HepG2 (cell line): ENCODE measurements around the gene FRMD8. TPM values are rescaled to one million over a fixed set of nuclear protein-coding genes. Genes with fewer than 3 reads are reported as not detected.

Source experiments
- microRNA counts: library from miRNA; unstranded; fragments of <30 nt; microRNA quantifications from one replicate; lab custom pipeline; 2015
- polyA plus RNA-seq, 8 experiments: library from polyadenylated mRNA; depleted of rRNA in 3 of 8; stranded (reverse) in 7 of 8; unstranded in 1 of 8; fragments of >200 nt; fragmentation: Illumina TruSeq in 4 of 8; extraction: Trizol in 4 of 8; gene quantifications; 2 replicates each; pipeline versions ENCODE4 v1.2.1 to v1.2.3, GENCODE V29; 2011 to 2016; ENCODE audit warnings: low read depth in 4 of 8, missing spikeins in 1 of 8, mixed read lengths in 1 of 8; ENCODE audit not compliant: insufficient read depth in 1 of 8
- small RNA-seq, 3 experiments: library from RNA; depleted of rRNA; stranded (forward); fragments of <200 nt; gene quantifications; one replicate each; pipeline ENCODE3, GENCODE V24; 2012; ENCODE audit warnings: low read depth in 2 of 3, low replicate concordance in 1 of 3; ENCODE audit not compliant: insufficient read length in 3 of 3, insufficient read depth in 2 of 3
- total RNA-seq, 5 experiments: library from RNA; depleted of rRNA; stranded (reverse); fragments of >200 nt; fragmentation: Illumina TruSeq; extraction: Trizol; gene quantifications; 2 replicates each; pipeline ENCODE4 v1.2.3, GENCODE V29; 2016; ENCODE audit warnings: low read depth in 1 of 5

FRMD8 gene
- total and polyA plus RNA-seq, 2 of the 13 experiments (the other 11 are each of a cell fraction or from before 2014, with no cell fraction given): 5.8 to 20.6 TPM

MicroRNA genes within 50 kb of the gene (microRNA counts, 767-probe panel; counts per million panel counts)
- microRNA hsa-miR-612 (lab: Ali Mortazavi, UCI): not detected

Small RNA genes within 50 kb of the gene (small RNA-seq; reads per million reads assigned to genes)
- gene RF01684: 0 reads per million in 3 experiments

Other genes starting within 250 kb of the FRMD8 start
- gene SPDYC, start 216.4 kb upstream of the FRMD8 start, total RNA-seq (2016; rRNA removed; fragmentation: Illumina TruSeq; extraction: Trizol): 0.15 TPM in 1 of 2 replicates, not detected in the other
- gene SPDYC, start 216.4 kb upstream of the FRMD8 start, polyA plus RNA-seq (2011; rRNA removed): 0.26 and 0.33 TPM in 2 replicates
- gene CAPN1, start 204.7 kb upstream of the FRMD8 start, total RNA-seq (2016; rRNA removed; fragmentation: Illumina TruSeq; extraction: Trizol): 51.2 and 57.3 TPM in 2 replicates
- 82.6 and 92.6 TPM in 2 replicates for gene CAPN1, start 204.7 kb upstream of the FRMD8 start, polyA plus RNA-seq (2011; rRNA removed)
- gene POLA2, start 124.7 kb upstream of the FRMD8 start, total RNA-seq (2016; rRNA removed; fragmentation: Illumina TruSeq; extraction: Trizol): 10.7 and 15.6 TPM in 2 replicates
- gene POLA2, start 124.7 kb upstream of the FRMD8 start, polyA plus RNA-seq (2011; rRNA removed): 9.1 and 9.7 TPM in 2 replicates
- gene CDC42EP2, start 71.8 kb upstream of the FRMD8 start, total RNA-seq (2016; rRNA removed; fragmentation: Illumina TruSeq; extraction: Trizol): 2.5 and 7.1 TPM in 2 replicates
- 2.3 and 4.2 TPM in 2 replicates for gene CDC42EP2, start 71.8 kb upstream of the FRMD8 start, polyA plus RNA-seq (2011; rRNA removed)
- 30.4 and 31.0 TPM in 2 replicates for gene DPF2, start 52.8 kb upstream of the FRMD8 start, total RNA-seq (2016; rRNA removed; fragmentation: Illumina TruSeq; extraction: Trizol)
- 20.4 and 21.0 TPM in 2 replicates for gene DPF2, start 52.8 kb upstream of the FRMD8 start, polyA plus RNA-seq (2011; rRNA removed)
- gene TIGD3, start 31.9 kb upstream of the FRMD8 start, total RNA-seq (2016; rRNA removed; fragmentation: Illumina TruSeq; extraction: Trizol): 4.0 and 4.9 TPM in 2 replicates
- 0.49 and 1.0 TPM in 2 replicates for gene TIGD3, start 31.9 kb upstream of the FRMD8 start, polyA plus RNA-seq (2011; rRNA removed)
- gene SLC25A45, start 4.0 kb upstream of the FRMD8 start, total RNA-seq (2016; rRNA removed; fragmentation: Illumina TruSeq; extraction: Trizol): 2.1 and 3.4 TPM in 2 replicates
- gene SLC25A45, start 4.0 kb upstream of the FRMD8 start, polyA plus RNA-seq (2011; rRNA removed): 1.2 and 1.9 TPM in 2 replicates
- gene NEAT1, start 36.2 kb downstream of the FRMD8 start, total RNA-seq (2016; rRNA removed; fragmentation: Illumina TruSeq; extraction: Trizol): 10.5 and 20.5 TPM in 2 replicates
- gene NEAT1, start 36.2 kb downstream of the FRMD8 start, polyA plus RNA-seq (2011; rRNA removed): 41.2 and 41.3 TPM in 2 replicates
- 302 and 1,237 TPM in 2 replicates for gene MALAT1, start 112.4 kb downstream of the FRMD8 start, total RNA-seq (2016; rRNA removed; fragmentation: Illumina TruSeq; extraction: Trizol)
- 143 and 217 TPM in 2 replicates for gene MALAT1, start 112.4 kb downstream of the FRMD8 start, polyA plus RNA-seq (2011; rRNA removed)
- 61.7 and 65.9 TPM in 2 replicates for gene SCYL1, start 138.4 kb downstream of the FRMD8 start, total RNA-seq (2016; rRNA removed; fragmentation: Illumina TruSeq; extraction: Trizol)
- gene SCYL1, start 138.4 kb downstream of the FRMD8 start, polyA plus RNA-seq (2011; rRNA removed): 103 and 122 TPM in 2 replicates
- gene LTBP3, start 171.7 kb downstream of the FRMD8 start, total RNA-seq (2016; rRNA removed; fragmentation: Illumina TruSeq; extraction: Trizol): 4.2 and 12.2 TPM in 2 replicates
- 60.3 and 68.1 TPM in 2 replicates for gene LTBP3, start 171.7 kb downstream of the FRMD8 start, polyA plus RNA-seq (2011; rRNA removed)
- gene ZNRD2, start 183.8 kb downstream of the FRMD8 start, total RNA-seq (2016; rRNA removed; fragmentation: Illumina TruSeq; extraction: Trizol): 34.0 and 40.0 TPM in 2 replicates
- gene ZNRD2, start 183.8 kb downstream of the FRMD8 start, polyA plus RNA-seq (2011; rRNA removed): 29.2 and 31.4 TPM in 2 replicates
- 3.6 and 5.7 TPM in 2 replicates for gene FAM89B, start 185.9 kb downstream of the FRMD8 start, total RNA-seq (2016; rRNA removed; fragmentation: Illumina TruSeq; extraction: Trizol)
- 8.0 and 11.5 TPM in 2 replicates for gene FAM89B, start 185.9 kb downstream of the FRMD8 start, polyA plus RNA-seq (2011; rRNA removed)
- 5.4 and 10.6 TPM in 2 replicates for gene EHBP1L1, start 189.4 kb downstream of the FRMD8 start, total RNA-seq (2016; rRNA removed; fragmentation: Illumina TruSeq; extraction: Trizol)
- gene EHBP1L1, start 189.4 kb downstream of the FRMD8 start, polyA plus RNA-seq (2011; rRNA removed): 8.3 and 14.4 TPM in 2 replicates
- gene KCNK7, start 209.2 kb downstream of the FRMD8 start, total RNA-seq (2016; rRNA removed; fragmentation: Illumina TruSeq; extraction: Trizol): not detected in 2 replicates
- gene KCNK7, start 209.2 kb downstream of the FRMD8 start, polyA plus RNA-seq (2011; rRNA removed): 0.11 and 0.14 TPM in 2 replicates
- 35.6 and 51.5 TPM in 2 replicates for gene MAP3K11, start 227.6 kb downstream of the FRMD8 start, total RNA-seq (2016; rRNA removed; fragmentation: Illumina TruSeq; extraction: Trizol)
- 35.9 and 54.6 TPM in 2 replicates for gene MAP3K11, start 227.6 kb downstream of the FRMD8 start, polyA plus RNA-seq (2011; rRNA removed)
- gene PCNX3, start 229.1 kb downstream of the FRMD8 start, total RNA-seq (2016; rRNA removed; fragmentation: Illumina TruSeq; extraction: Trizol): 14.5 and 23.0 TPM in 2 replicates
- 16.2 and 23.1 TPM in 2 replicates for gene PCNX3, start 229.1 kb downstream of the FRMD8 start, polyA plus RNA-seq (2011; rRNA removed)